GM10266 (cell line): ENCODE data around the gene ZGPAT.

Source experiments
- DNase-seq: peaks from one replicate; pipeline ENCODE4 v3.0.0; 2012; ENCODE audit errors: extremely low spot score
- CTCF ChIP-seq: IDR thresholded peaks from 2 replicates; pipeline ENCODE4 v1.5.1; 2012; ENCODE audit warnings: mild to moderate bottlenecking, low read depth; ENCODE audit not compliant: control insufficient read depth, insufficient read depth; ENCODE audit errors: missing control alignments

The ZGPAT gene

GRCh38 chr20:63695424-63696305, 12.2 kb upstream of the ZGPAT start:
- no peak for DNase-seq
- no peak for TF ChIP-seq CTCF

GRCh38 chr20:63696306-63696627, 11.6 kb upstream of the ZGPAT start:
- no peak for DNase-seq
- no peak for TF ChIP-seq CTCF

GRCh38 chr20:63696628-63697356, 11.0 kb upstream of the ZGPAT start, which contains the start of gene TNFRSF6B:
TSS of gene TNFRSF6B (plus strand) at chr20:63696652. CDS start at chr20:63696768, 116 bp downstream.
- no peak for DNase-seq
- no peak for TF ChIP-seq CTCF

- TF ChIP-seq CTCF = no peak
Measured at GRCh38 chr20:63697357-63697867, 10.4 kb upstream of the ZGPAT start.

GRCh38 chr20:63697868-63698545, 9.8 kb upstream of the ZGPAT start:
- no peak for TF ChIP-seq CTCF
- DNase-seq = no peak

More at GRCh38 chr20:63697357-63697867, 10.4 kb upstream of the ZGPAT start:
- no peak for DNase-seq

GRCh38 chr20:63698739-63699465, 8.9 kb upstream of the ZGPAT start:
- DNase-seq = peak; percentile 85
- TF ChIP-seq CTCF = no peak
